Esophagus muscularis mucosa (tissue), 4 donors: ENCODE data around the gene TSPAN32. TPM values are rescaled to one million over a fixed set of nuclear protein-coding genes. Genes with fewer than 3 reads are reported as not detected.

Experiments
- DNase-seq: peaks from one replicate; pipeline ENCODE4 v3.0.0-alpha.2; 2017; ENCODE audit errors: extremely low spot score
- H3K27ac ChIP-seq, 4 donors: fragments of 200-600 bp; sonication (generic); replicated peaks in 1 of 4; 1 replicate in 3 of 4; 2 replicates in 1 of 4; pipeline ENCODE4 v1.5.1; 2016 to 2019; ENCODE audit warnings: mild to moderate bottlenecking in 1 of 4
- H3K27me3 ChIP-seq, 4 donors: fragments of 200-600 bp; sonication (generic); one replicate each; pipeline versions ENCODE4 v1.5.1 to v1.6.0; 2016 to 2019
- H3K36me3 ChIP-seq, 4 donors: fragments of 200-600 bp; sonication (generic); one replicate each; pipeline ENCODE4 v1.5.1; 2016 to 2019
- H3K4me1 ChIP-seq, 4 donors: fragments of 200-600 bp; sonication (generic); one replicate each; pipeline ENCODE4 v1.5.1; 2016 to 2019
- H3K4me3 ChIP-seq, 4 donors: fragments of 200-600 bp; sonication (generic); 1 replicate in 2 of 4; 2 replicates in 2 of 4; pipeline ENCODE4 v1.5.1; 2016 to 2019; ENCODE audit warnings: mild to moderate bottlenecking in 4 of 4, moderate library complexity in 1 of 4
- H3K9me3 ChIP-seq, 4 donors: fragments of 200-600 bp; sonication (generic); 1 replicate in 3 of 4; 2 replicates in 1 of 4; pipeline ENCODE4 v1.5.1; 2016 to 2019
- EP300 ChIP-seq: sonication (generic); formaldehyde crosslinking; IDR thresholded peaks from one replicate; pipeline ENCODE4 v1.6.1; 2017; ENCODE audit warnings: antibody characterized with exemption
- POLR2A ChIP-seq: fragments of 450-650 bp; IDR thresholded peaks from one replicate; pipeline ENCODE4 v1.6.1; 2017; ENCODE audit warnings: antibody characterized with exemption, moderate library complexity, mild to moderate bottlenecking, low read depth
- POLR2AphosphoS5 ChIP-seq, 2 donors: sonication (generic); formaldehyde crosslinking; IDR thresholded peaks; one replicate each; pipeline ENCODE4 v1.6.1; 2017; ENCODE audit warnings: antibody characterized with exemption in 2 of 2
- WGBS: methylation state at CpG from one replicate; pipeline ENCODE4 v1.1.5; 2018; 5-methylcytosine and 5-hydroxymethylcytosine counted together
- intact Hi-C: fragments of 100-400 bp; cut with DNase I; formaldehyde crosslinking; loops from one replicate; pipeline ENCODE4 v1.15.1; 2023
- total RNA-seq, 4 donors: library from RNA; depleted of rRNA; stranded (reverse); fragments of >200 nt; gene quantifications; one replicate each; pipeline versions ENCODE4 v1.1.0 to v1.2.1, GENCODE V29; 2016
- TF ChIP-seq, protein P1 (sequence below), 3 experiments: fragments of 200-600 bp in 2 of 3; fragments of 450-650 bp in 1 of 3; sonication (generic) in 2 of 3; IDR thresholded peaks; one replicate each; pipeline ENCODE4 v1.5.1; 2017 to 2019; ENCODE audit warnings: antibody characterized with exemption in 3 of 3, mild to moderate bottlenecking in 2 of 3, moderate library complexity in 1 of 3

The TSPAN32 gene
- total RNA-seq, 4 donors from 2014 or later = 0.52 to 3.5 (median 1.2) TPM; not detected in 1

DNA sequence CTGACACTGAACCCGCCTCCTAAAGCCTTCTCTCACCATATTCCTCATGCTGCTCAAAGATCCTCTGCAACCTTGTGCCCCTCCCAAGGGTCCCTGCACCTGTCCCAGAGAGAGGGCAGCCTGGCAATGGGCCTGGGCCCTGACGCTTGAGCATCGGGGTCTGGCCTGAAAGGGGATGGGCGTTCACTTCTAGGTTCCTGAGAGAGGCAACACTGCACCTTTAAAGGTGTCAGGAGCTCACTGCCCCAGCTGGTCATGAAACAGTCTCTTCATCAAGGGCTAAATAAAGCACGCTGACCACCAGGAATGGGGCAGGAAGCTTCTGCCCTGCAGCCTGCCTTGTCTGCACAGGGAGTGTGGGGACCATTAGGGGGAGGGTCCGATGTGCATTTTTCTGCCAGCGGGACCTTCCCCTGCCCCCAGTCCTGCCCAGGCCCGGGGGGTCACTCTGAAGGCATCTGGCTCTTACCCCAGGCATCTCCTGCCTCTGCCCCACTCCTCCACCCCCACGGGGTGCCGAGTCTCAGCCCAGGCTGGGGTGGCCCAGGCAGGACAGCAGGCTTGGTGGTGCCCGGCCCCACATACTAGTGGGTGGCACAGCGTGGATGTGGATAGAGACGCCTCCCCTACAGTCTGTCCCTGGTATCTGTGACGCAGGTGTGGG, 3.5 kb upstream of the TSPAN32 start:
- Histone ChIP-seq H3K27me3 (peaks cover 0 to 10% (median 0%) of the 10 kb centered on the region in 4 donors), H3K9me3 (no peaks in the 10 kb centered on the region), H3K36me3 (no peaks in the 10 kb centered on the region), H3K4me3 (no peak overlapping the region), H3K27ac (no peak overlapping the region), H3K4me1 (peaks cover 7 to 15% (median 9%) of the 10 kb centered on the region in 4 donors)
- 81% methylated on average over 6 of the region's 14 CpGs for WGBS
- DNase-seq = no peak
- intact Hi-C loops = no loop called here
- TF ChIP-seq, protein P1, sequence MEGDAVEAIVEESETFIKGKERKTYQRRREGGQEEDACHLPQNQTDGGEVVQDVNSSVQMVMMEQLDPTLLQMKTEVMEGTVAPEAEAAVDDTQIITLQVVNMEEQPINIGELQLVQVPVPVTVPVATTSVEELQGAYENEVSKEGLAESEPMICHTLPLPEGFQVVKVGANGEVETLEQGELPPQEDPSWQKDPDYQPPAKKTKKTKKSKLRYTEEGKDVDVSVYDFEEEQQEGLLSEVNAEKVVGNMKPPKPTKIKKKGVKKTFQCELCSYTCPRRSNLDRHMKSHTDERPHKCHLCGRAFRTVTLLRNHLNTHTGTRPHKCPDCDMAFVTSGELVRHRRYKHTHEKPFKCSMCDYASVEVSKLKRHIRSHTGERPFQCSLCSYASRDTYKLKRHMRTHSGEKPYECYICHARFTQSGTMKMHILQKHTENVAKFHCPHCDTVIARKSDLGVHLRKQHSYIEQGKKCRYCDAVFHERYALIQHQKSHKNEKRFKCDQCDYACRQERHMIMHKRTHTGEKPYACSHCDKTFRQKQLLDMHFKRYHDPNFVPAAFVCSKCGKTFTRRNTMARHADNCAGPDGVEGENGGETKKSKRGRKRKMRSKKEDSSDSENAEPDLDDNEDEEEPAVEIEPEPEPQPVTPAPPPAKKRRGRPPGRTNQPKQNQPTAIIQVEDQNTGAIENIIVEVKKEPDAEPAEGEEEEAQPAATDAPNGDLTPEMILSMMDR (IDR thresholded peaks at IDR 0.05) = no peak
- no peak for TF ChIP-seq POLR2AphosphoS5 (IDR thresholded peaks at IDR 0.05)
- TF ChIP-seq POLR2A = no peak
- TF ChIP-seq EP300 = no peak

DNA sequence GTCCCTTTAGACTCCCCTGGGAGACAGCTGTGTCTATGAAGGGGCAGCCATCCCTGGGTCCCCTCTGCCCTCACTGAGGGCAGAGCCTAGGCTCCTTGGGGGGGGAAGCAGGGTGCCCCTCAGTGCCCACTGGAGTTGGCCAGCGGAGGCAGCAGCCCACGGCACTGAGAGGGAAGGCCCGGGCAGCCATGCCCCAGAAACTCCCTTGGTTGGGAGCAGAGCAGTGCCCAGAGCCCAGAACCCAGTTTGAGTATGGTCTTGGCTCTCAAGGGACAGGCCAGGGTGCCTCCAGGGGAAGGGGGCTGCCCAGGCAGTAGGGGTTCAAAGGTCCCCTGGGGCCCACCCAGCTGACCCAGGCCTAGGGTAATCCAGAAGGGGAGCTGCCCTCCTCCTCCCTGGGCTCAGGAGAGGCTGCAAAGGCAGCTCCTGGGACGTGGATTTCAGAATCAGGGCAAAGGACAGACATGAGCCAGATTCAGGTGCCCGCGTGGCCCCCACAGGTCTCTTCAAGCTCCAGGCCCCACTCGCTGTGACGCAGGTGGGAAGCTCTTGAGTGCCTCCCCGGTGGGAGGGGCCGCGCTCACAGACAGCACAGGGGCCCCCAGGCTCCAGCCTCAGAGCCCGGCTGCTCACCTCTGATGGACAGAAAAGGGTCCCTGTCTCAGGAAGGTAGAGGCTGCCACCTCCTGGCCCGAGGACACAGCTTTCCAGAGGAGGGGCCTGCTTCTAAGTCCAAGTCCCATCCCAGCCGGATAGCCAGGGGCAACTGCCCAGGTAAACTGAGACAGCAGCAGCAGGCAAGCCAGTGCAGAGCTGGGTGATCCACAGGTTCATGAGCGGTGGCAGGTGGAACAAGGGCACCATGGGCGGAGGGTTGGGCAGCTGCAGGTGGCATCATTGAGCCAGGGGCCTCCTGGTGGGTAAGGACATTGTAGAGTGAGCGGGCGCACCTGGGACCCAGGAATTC, 2.7 kb upstream of the TSPAN32 start:
- H3K36me3 ChIP-seq = no peaks in the 10 kb centered on the region
- H3K27me3 ChIP-seq = peaks cover 0 to 10% (median 0%) of the 10 kb centered on the region in 4 donors
- no peak overlapping the region for H3K4me3 ChIP-seq
- H3K27ac ChIP-seq = no peak overlapping the region
- peak; percentile 78 for DNase-seq
- intact Hi-C loops = no loop called here
- TF ChIP-seq EP300 (no peak), POLR2AphosphoS5 (IDR thresholded peaks at IDR 0.05) (no peak), POLR2A (no peak)
- TF ChIP-seq, protein P1 (IDR thresholded peaks at IDR 0.05) = no peak
- 93% methylated on average over 4 of the region's 18 CpGs for WGBS
- H3K9me3 ChIP-seq = no peaks in the 10 kb centered on the region
- peaks cover 14 to 23% (median 16%) of the 10 kb centered on the region in 4 donors for H3K4me1 ChIP-seq

DNA sequence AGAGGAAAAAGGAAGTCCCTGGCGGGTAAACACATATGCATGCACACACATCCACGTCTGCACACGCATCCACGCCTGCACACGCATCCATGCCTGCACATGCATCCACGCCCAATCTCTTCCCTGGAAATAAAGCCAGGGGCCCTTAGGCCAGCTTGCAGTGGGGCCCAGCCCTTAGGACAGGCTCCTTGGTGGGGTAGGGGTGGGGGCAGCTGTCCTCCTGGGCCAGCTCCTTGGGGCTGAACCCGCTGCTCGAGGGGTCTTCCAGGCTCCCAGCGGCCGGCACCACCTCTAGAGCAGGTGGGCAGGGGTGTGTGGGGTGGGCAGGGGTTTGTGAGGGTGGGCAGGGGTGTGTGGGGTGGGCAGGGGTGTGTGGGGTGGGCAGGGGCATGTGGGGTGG, 2.0 kb upstream of the TSPAN32 start:
- WGBS = 77% methylated on average over 8 of the region's 10 CpGs
- H3K27ac ChIP-seq = no peak overlapping the region
- no peaks in the 10 kb centered on the region for H3K36me3 ChIP-seq
- no peak for TF ChIP-seq POLR2AphosphoS5 (IDR thresholded peaks at IDR 0.05)
- TF ChIP-seq POLR2A = no peak
- no peak for TF ChIP-seq EP300
- TF ChIP-seq, protein P1 (IDR thresholded peaks at IDR 0.05) = no peak
- peak; percentile 57 for DNase-seq
- H3K9me3 ChIP-seq = no peaks in the 10 kb centered on the region
- intact Hi-C loops = loop anchor here (10.0 kb wide), 1 partner anchor 235 kb away; no protein-coding TSS in a partner anchor
- peaks cover 0 to 10% (median 0%) of the 10 kb centered on the region in 4 donors for H3K27me3 ChIP-seq
- peaks cover 19 to 30% (median 23%) of the 10 kb centered on the region in 4 donors for H3K4me1 ChIP-seq
- no peak overlapping the region for H3K4me3 ChIP-seq

DNA sequence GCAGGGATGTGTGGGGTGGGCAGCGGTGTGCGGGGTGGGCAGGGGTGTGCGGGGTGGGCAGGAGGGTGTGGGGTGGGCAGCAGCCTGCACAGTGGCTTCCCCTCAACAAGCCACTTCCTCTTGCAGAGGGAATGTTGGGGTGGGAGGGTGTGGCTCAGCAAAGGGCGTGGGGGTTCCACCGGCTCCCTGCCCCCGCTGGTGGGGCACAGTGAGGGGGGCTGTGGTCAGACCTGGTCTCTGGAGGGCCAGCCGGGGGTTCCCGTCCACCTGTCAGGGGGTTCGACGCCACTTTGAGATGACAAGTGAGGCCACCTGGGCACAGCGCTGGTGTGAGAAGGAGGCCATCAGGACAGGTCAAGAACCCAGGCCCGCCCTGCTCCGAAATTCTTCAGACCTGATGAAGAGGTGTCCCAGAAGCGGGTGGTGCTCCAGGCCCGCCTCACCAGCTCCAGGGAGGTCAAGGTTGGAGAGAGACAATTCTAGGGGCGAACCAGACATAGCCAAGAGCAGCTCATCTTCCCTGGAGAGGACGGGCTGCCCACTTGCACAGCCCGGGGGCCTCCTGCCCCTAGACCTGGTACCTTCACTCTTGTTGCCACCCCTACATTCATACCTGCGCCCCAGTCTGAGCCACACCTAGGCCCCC, 1.4 kb upstream of the TSPAN32 start:
- peaks cover 0 to 10% (median 0%) of the 10 kb centered on the region in 4 donors for H3K27me3 ChIP-seq
- peaks cover 26 to 36% (median 29%) of the 10 kb centered on the region in 4 donors for H3K4me1 ChIP-seq
- no peak overlapping the region for H3K27ac ChIP-seq
- intact Hi-C loops = loop anchor here (10.0 kb wide), 1 partner anchor 234 kb away; no protein-coding TSS in a partner anchor
- no peaks in the 10 kb centered on the region for H3K9me3 ChIP-seq
- H3K36me3 ChIP-seq = no peaks in the 10 kb centered on the region
- TF ChIP-seq POLR2AphosphoS5 (IDR thresholded peaks at IDR 0.05) = no peak
- TF ChIP-seq EP300 = no peak
- no peak for TF ChIP-seq POLR2A
- TF ChIP-seq, protein P1 (IDR thresholded peaks at IDR 0.05) = no peak
- H3K4me3 ChIP-seq = peak overlapping the region in 1 of 4 donors; percentile 11
- 60% methylated on average over 8 of the region's 19 CpGs for WGBS
- peak; percentile 86 for DNase-seq
